BE2C (cell line): ENCODE results near the gene HS2ST1.
"Not testable (repeated sequence)": the region's sequence is repeated elsewhere in the genome, so short reads cannot be mapped to it uniquely, and the experiment has no call there.

Experiments
- DNase-seq: peaks from one replicate; pipeline ENCODE4 v3.0.0-alpha.2; 2020
- H3K27me3 ChIP-seq: fragments of 250-450 bp; sonication (Bioruptor Pico); 2 replicates; pipeline ENCODE4 v1.5.1; 2020; ENCODE audit warnings: mild to moderate bottlenecking
- H3K36me3 ChIP-seq: fragments of 250-450 bp; sonication (Bioruptor Pico); 2 replicates; pipeline ENCODE4 v1.5.1; 2020; ENCODE audit warnings: mild to moderate bottlenecking
- H3K4me1 ChIP-seq: fragments of 250-450 bp; sonication (Bioruptor Pico); 2 replicates; pipeline ENCODE4 v1.5.1; 2020
- H3K4me3 ChIP-seq: 2 replicates; pipeline ENCODE4 v1.5.1; 2011; ENCODE audit warnings: low read depth, low read length
- H3K9me3 ChIP-seq: fragments of 250-450 bp; sonication (Bioruptor Pico); 2 replicates; pipeline ENCODE4 v1.5.1; 2020
- CTCF ChIP-seq: IDR thresholded peaks from 2 replicates; pipeline ENCODE4 v1.5.1; 2012; ENCODE audit warnings: mild to moderate bottlenecking, low read depth, low read length

Gene HS2ST1

DNA sequence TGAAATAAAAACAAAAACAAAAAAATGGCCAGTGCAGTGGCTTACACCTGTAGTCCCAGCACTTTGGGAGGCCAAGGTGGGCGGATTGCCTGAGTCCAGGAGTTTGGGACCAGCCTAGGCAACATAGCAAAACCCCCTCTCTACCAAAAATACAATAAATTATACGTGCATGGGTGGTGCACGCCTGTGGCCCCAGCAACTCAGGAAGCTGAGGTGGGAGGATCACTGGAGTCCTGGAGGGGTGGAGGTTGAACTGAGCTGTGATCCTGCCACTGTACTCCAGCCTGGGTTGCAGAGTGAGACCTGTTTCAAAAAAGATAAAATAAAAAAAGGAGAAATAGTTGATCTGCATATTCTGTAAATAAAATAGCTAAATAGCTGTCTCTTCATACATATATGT is 41.2 kb downstream of the HS2ST1 start:
- DNase-seq, result no peak
- Histone ChIP-seq H3K36me3 (no peaks in the 10 kb centered on the region), H3K4me3 (no peak overlapping the region), H3K27me3 (no peaks in the 10 kb centered on the region), H3K4me1 (no peaks in the 10 kb centered on the region), H3K9me3 (no peaks in the 10 kb centered on the region)
- no peak for TF ChIP-seq CTCF

- DNase-seq, result no peak
- Histone ChIP-seq H3K4me1 (no peaks in the 10 kb centered on the region), H3K36me3 (no peaks in the 10 kb centered on the region), H3K9me3 (no peaks in the 10 kb centered on the region), H3K27me3 (no peaks in the 10 kb centered on the region), H3K4me3 (no peak overlapping the region)
- no peak for TF ChIP-seq CTCF
Observed at GRCh38 chr1:86956221-86956620, 41.8 kb downstream of the HS2ST1 start.

- Histone ChIP-seq H3K9me3 (no peaks in the 10 kb centered on the region), H3K4me3 (no peak overlapping the region), H3K36me3 (no peaks in the 10 kb centered on the region), H3K4me1 (no peaks in the 10 kb centered on the region), H3K27me3 (no peaks in the 10 kb centered on the region)
- DNase-seq, result no peak
- no peak for TF ChIP-seq CTCF
Observed at GRCh38 chr1:86957221-86957620, 42.8 kb downstream of the HS2ST1 start.

DNA sequence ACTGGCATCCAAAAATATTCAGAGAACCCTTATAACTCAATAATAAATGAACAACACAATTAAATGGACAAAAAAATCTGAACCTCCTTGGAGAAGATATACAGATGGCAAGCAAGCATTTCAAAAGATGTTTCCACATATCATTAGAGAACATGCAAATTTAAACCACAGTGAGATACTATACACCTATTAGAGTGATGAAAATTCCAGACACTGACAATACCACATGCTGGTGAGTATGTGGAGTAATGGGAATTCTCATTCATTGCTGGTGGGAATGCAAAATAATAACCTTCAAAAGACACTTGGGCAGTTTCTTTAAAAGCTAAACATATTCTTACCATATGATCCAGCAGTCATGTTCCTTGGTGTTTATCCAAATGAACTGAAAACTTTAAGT is 46.1 kb downstream of the HS2ST1 start:
- H3K27me3 ChIP-seq, result no peaks in the 10 kb centered on the region
- no peaks in the 10 kb centered on the region for H3K36me3 ChIP-seq
- no peak for TF ChIP-seq CTCF
- H3K9me3 ChIP-seq, result no peaks in the 10 kb centered on the region
- no peak for DNase-seq
- no peak overlapping the region for H3K4me3 ChIP-seq
- H3K4me1 ChIP-seq, result no peaks in the 10 kb centered on the region

- H3K9me3 ChIP-seq, H3K27me3 ChIP-seq, H3K4me1 ChIP-seq, DNase-seq, H3K4me3 ChIP-seq, H3K36me3 ChIP-seq: not testable (repeated sequence)
Observed at GRCh38 chr1:86963841-86964240, 49.4 kb downstream of the HS2ST1 start.

GRCh38 chr1:86965012-86965826 is 50.8 kb downstream of the HS2ST1 start:
- Histone ChIP-seq H3K9me3 (no peaks in the 10 kb centered on the region), H3K36me3 (no peaks in the 10 kb centered on the region), H3K4me1 (no peaks in the 10 kb centered on the region), H3K4me3 (no peak overlapping the region), H3K27me3 (no peaks in the 10 kb centered on the region)
- peak; percentile 56 for TF ChIP-seq CTCF
- peak; percentile 20 for DNase-seq
